ENCODE results near the gene DNAAF9.

DNA sequence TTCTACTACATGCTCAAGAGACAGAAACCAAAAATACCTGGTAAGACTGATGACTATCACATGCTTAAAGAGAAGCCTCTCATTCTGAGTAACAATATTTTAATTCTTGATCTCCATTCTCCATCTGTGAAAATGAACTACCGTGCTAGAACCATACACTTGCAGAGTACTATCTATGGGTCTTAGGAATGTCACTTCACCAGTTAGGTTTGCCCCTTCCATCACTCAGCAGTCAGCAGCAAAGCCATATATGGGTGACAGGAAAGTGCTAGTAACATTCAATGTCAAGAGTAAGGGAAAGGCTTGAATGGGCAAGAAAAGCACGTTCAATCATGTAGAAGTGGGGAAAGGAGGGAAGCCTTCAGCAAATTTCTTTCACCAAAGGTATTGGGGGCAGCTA is 2.3 kb downstream of the DNAAF9 start:
- TF ChIP-seq CTCF (conservative IDR thresholded peaks at IDR 0.05 in 1 of 2, IDR thresholded peaks at IDR 0.05 in 1 of 2; ENCODE audit: low read depth in 1 of 2, low read length in 2 of 2) (no peak), EZH2 (IDR thresholded peaks at IDR 0.05; ENCODE audit: low read length, missing control alignments) (no peak)
